Caco-2 (cell line): Measurements from ENCODE around the gene BLMH. TPM values are rescaled to one million over a fixed set of nuclear protein-coding genes. Genes with fewer than 3 reads are reported as not detected.

Source experiments
- Bru-seq: library from RNA; stranded (reverse); fragments of 400-500 nt; gene quantifications from one replicate; lab custom pipeline; 2021; lab: Mats Ljungman, UMichigan
- BruChase-seq, 2 experiments: library from RNA; stranded (reverse); fragments of 400-500 nt; gene quantifications; one replicate each; lab custom pipeline; 2021; lab: Mats Ljungman, UMichigan
- BruUV-seq: library from RNA; stranded (reverse); fragments of 400-500 nt; replicated peaks from 2 replicates; lab custom pipeline; 2021; lab: Mats Ljungman, UMichigan
- CTCF ChIA-PET: fragments of 300-600 bp; sonication (Branson Sonifier 250); formaldehyde crosslinking; loops from one replicate; lab custom pipeline; 2022; ENCODE audit warnings: antibody characterized with exemption; lab: Charles Lee
- POLR2A ChIA-PET: fragments of 300-600 bp; sonication (Branson Sonifier 250); formaldehyde crosslinking; loops from one replicate; lab custom pipeline; 2022; ENCODE audit warnings: antibody characterized with exemption; lab: Charles Lee
- DNase-seq, 2 experiments: peaks; one replicate each; pipeline versions ENCODE4 v3.0.0 to v3.0.0-alpha.2; 2020 to 2022
- H3K27me3 ChIP-seq: replicated peaks from 2 replicates; pipeline ENCODE4 v1.6.0; 2011; ENCODE audit warnings: low read length; ENCODE audit not compliant: control insufficient read depth, insufficient read depth
- H3K36me3 ChIP-seq: 2 replicates; pipeline ENCODE4 v1.5.1; 2011; ENCODE audit warnings: low read length; ENCODE audit not compliant: control insufficient read depth, insufficient read depth
- H3K4me1 ChIP-seq: fragments of 250-450 bp; sonication (Bioruptor Pico); 2 replicates; pipeline ENCODE4 v1.5.1; 2020; ENCODE audit warnings: mild to moderate bottlenecking
- H3K4me3 ChIP-seq: 2 replicates; pipeline ENCODE4 v1.5.1; 2011; ENCODE audit warnings: low read depth, mild to moderate bottlenecking, control low read depth, low read length
- H3K9me3 ChIP-seq: fragments of 250-450 bp; sonication (Bioruptor Pico); 2 replicates; pipeline ENCODE4 v1.5.1; 2020; ENCODE audit warnings: mild to moderate bottlenecking, moderate library complexity
- H3K27ac Mint-ChIP-seq: one replicate; pipeline ENCODE4 v1.8.0; 2022; ENCODE audit warnings: mixed read lengths; ENCODE audit not compliant: unreplicated experiment
- H3K27me3 Mint-ChIP-seq: one replicate; pipeline ENCODE4 v1.8.0; 2022; ENCODE audit warnings: mixed read lengths; ENCODE audit not compliant: insufficient read depth, unreplicated experiment
- H3K36me3 Mint-ChIP-seq: one replicate; pipeline ENCODE4 v1.8.0; 2022; ENCODE audit warnings: mild to moderate bottlenecking, mixed read lengths; ENCODE audit not compliant: insufficient read depth, unreplicated experiment
- H3K4me1 Mint-ChIP-seq: one replicate; pipeline ENCODE4 v1.8.0; 2022; ENCODE audit warnings: low read depth, mixed read lengths; ENCODE audit not compliant: unreplicated experiment
- H3K4me3 Mint-ChIP-seq: one replicate; pipeline ENCODE4 v1.8.0; 2022; ENCODE audit warnings: mild to moderate bottlenecking, moderate library complexity, mixed read lengths; ENCODE audit not compliant: unreplicated experiment
- H3K9me3 Mint-ChIP-seq: one replicate; pipeline ENCODE4 v1.8.0; 2022; ENCODE audit warnings: mixed read lengths; ENCODE audit not compliant: unreplicated experiment
- intact Hi-C: fragments of 100-400 bp; cut with micrococcal nuclease; formaldehyde crosslinking; loops from one replicate; pipeline ENCODE4 v1.10.0; 2022; ENCODE audit not compliant: unreplicated experiment
- long read RNA-seq: library from polyadenylated mRNA; stranded (forward); transcript quantifications from one replicate; pipeline ENCODE4 v2.0.0, GENCODE V29; 2022
- total RNA-seq: library from RNA; stranded (reverse); gene quantifications from 2 replicates; pipeline ENCODE4 v1.2.3, GENCODE V29; 2022
- TF ChIP-seq, protein P1 (sequence below), 2 experiments: fragments of 200-600 bp in 1 of 2; IDR thresholded peaks; 1 replicate in 1 of 2; 2 replicates in 1 of 2; pipeline versions ENCODE4 v1.5.1 to v1.8.0; 2011 to 2022; ENCODE audit warnings: antibody characterized with exemption in 1 of 2, control low read depth in 1 of 2, inconsistent platforms in 1 of 2, low read depth in 1 of 2, low read length in 1 of 2, mild to moderate bottlenecking in 1 of 2, moderate library complexity in 1 of 2; ENCODE audit not compliant: insufficient read depth in 1 of 2, severe bottlenecking in 1 of 2, unreplicated experiment in 1 of 2

Gene BLMH, protein sequence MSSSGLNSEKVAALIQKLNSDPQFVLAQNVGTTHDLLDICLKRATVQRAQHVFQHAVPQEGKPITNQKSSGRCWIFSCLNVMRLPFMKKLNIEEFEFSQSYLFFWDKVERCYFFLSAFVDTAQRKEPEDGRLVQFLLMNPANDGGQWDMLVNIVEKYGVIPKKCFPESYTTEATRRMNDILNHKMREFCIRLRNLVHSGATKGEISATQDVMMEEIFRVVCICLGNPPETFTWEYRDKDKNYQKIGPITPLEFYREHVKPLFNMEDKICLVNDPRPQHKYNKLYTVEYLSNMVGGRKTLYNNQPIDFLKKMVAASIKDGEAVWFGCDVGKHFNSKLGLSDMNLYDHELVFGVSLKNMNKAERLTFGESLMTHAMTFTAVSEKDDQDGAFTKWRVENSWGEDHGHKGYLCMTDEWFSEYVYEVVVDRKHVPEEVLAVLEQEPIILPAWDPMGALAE
- total RNA-seq (56.1 and 57.4 TPM in 2 replicates), Bru-seq, nascent RNA (percentile 72 among the genes with signal in this experiment), BruChase-seq, experiment 1, labeled RNA remaining after a 2-hour chase (percentile 68 among the genes with signal in this experiment), BruChase-seq, experiment 2, labeled RNA remaining after a 6-hour chase (percentile 78 among the genes with signal in this experiment)
- long read RNA-seq, transcript BLMH-201 (12 exons, 2,365 nt) = major isoform, 116 of 136 reads
- long read RNA-seq, partial matches to known transcripts = 8 of 136 reads
- long read RNA-seq, other reads (novel, unspliced or antisense) = 8 of 136 reads

DNA sequence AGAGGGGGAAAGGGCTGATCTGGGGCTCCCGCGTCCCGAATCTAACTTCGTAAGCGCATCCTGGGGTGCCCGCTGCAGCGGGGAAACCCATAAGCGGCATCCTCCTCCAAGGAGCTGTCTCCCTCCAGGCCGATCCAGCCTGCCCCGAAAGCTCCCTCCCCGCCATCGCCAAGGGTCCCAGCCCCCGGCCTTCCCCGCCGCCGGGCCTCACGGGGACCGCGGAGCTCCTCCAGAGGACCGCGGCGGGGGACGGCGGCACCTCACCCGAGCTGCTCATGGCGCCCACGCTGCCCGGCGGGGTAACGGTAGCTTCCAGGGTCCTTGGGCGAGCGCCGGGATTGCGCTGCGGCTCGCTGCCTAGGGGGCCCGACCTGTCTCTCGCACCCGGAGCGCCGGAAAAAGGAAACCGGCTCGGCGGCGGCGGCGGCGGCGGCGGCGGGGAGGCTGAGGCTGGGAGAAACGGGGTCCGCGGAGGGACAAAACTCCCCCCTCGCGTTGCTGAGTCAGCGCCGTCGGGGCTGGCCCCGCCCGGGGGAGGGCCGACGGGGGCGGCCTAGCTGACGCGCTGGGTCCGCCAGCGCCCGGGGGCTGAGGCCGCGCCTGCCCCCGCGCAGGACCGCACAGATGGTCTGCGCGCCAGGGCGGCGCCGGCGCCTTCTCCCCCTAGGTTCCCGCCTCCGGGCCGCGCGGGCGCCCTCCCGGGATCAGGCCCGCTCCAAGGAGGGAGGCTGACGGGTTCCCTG is at the start of gene BLMH:
TSS of gene BLMH (minus strand) at position 402 of the 743 bp plus-strand sequence. CDS start at position 277, 125 bp downstream.
- intact Hi-C loops = loop anchor here (1.0 to 10.0 kb wide), 3 partner anchors 27 to 263 kb away; no protein-coding TSS in a partner anchor
- Mint-ChIP-seq H3K27ac (peak within 1 kb of the TSS; percentile 69), H3K9me3 (no peaks in the 10 kb centered on the region), H3K36me3 (peaks cover 9% of the 10 kb centered on the region), H3K27me3 (no peaks in the 10 kb centered on the region), H3K4me3 (peak within 1 kb of the TSS; percentile 76), H3K4me1 (no peaks in the 10 kb centered on the region)
- no TSS peak for BruUV-seq
- H3K36me3 ChIP-seq = no peaks in the 10 kb centered on the region; the same call in 1 of the 2 replicates
- ChIA-PET CTCF (interaction anchor here (0.6 to 2.1 kb wide), 3 partner anchors 45 to 187 kb away, joined by 4 to 17 read pairs (median 5); no protein-coding TSS in a partner anchor), POLR2A (interaction anchor here (0.6 to 1.3 kb wide), 6 partner anchors 30 to 361 kb away, joined by 3 to 5 read pairs (median 4); partner anchors contain the start of gene SSH2)
- peak; percentile 72 to 84 for DNase-seq
- H3K4me1 ChIP-seq = peaks cover 11% of the 10 kb centered on the region
- H3K27me3 ChIP-seq = no peaks in the 10 kb centered on the region
- H3K4me3 ChIP-seq = peak within 1 kb of the TSS; percentile 80
- no peaks in the 10 kb centered on the region for H3K9me3 ChIP-seq
- TF ChIP-seq, protein P1, sequence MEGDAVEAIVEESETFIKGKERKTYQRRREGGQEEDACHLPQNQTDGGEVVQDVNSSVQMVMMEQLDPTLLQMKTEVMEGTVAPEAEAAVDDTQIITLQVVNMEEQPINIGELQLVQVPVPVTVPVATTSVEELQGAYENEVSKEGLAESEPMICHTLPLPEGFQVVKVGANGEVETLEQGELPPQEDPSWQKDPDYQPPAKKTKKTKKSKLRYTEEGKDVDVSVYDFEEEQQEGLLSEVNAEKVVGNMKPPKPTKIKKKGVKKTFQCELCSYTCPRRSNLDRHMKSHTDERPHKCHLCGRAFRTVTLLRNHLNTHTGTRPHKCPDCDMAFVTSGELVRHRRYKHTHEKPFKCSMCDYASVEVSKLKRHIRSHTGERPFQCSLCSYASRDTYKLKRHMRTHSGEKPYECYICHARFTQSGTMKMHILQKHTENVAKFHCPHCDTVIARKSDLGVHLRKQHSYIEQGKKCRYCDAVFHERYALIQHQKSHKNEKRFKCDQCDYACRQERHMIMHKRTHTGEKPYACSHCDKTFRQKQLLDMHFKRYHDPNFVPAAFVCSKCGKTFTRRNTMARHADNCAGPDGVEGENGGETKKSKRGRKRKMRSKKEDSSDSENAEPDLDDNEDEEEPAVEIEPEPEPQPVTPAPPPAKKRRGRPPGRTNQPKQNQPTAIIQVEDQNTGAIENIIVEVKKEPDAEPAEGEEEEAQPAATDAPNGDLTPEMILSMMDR (IDR thresholded peaks at IDR 0.05; ENCODE audit: insufficient read depth in 1 of 2, low read depth in 1 of 2, low read length in 1 of 2, severe bottlenecking in 1 of 2, unreplicated experiment in 1 of 2) = no peak

DNA sequence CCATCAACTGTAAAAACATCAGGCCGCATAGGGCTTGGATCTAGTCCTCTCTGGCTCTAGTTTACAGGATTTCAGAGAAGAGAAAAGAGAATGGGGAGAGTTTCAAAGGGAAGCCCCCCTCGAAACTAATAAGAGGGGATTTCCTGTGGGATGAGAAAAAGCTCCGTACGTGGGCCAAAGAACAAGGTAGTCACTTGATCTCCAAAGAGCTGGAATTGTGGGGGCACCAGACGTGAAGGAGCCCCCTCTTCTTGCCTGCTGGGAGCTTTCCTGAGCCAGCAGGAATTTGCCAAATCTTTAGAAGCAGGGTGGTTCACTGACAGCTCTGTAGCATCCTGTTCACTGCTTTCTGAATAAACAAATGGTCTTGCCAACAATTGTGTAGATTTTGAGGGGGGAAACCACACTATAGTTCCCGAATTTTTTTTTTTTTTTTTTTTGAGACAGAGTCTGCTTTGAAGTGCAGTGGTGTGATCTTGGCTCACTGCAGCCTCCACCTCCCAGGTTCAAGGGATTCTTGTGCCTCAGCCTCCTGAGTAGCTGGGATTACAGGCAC is 49.1 kb upstream of the BLMH start:
- POLR2A ChIA-PET = no interaction called here
- H3K27me3 ChIP-seq = no peaks in the 10 kb centered on the region
- H3K27ac Mint-ChIP-seq = peak overlapping the region; percentile 63
- H3K9me3 Mint-ChIP-seq = no peaks in the 10 kb centered on the region
- H3K4me3 Mint-ChIP-seq = no peak overlapping the region
- H3K27me3 Mint-ChIP-seq = no peaks in the 10 kb centered on the region
- no TSS peak for BruUV-seq
- CTCF ChIA-PET = interaction anchor here (1.0 to 1.1 kb wide), 4 partner anchors 35 to 120 kb away, joined by 3 to 5 read pairs (median 3); no protein-coding TSS in a partner anchor
- no peak for DNase-seq
- H3K9me3 ChIP-seq = no peaks in the 10 kb centered on the region
- TF ChIP-seq, protein P1 (IDR thresholded peaks at IDR 0.05; ENCODE audit: insufficient read depth in 1 of 2, low read depth in 1 of 2, low read length in 1 of 2, severe bottlenecking in 1 of 2, unreplicated experiment in 1 of 2) = no peak
- H3K4me1 ChIP-seq = peaks cover 55% of the 10 kb centered on the region
- H3K4me1 Mint-ChIP-seq = peaks cover 44% of the 10 kb centered on the region
- no peaks in the 10 kb centered on the region for H3K36me3 Mint-ChIP-seq
- H3K4me3 ChIP-seq = no peak overlapping the region
- intact Hi-C loops = loop anchor here (1.0 to 5.0 kb wide), 5 partner anchors 37 to 376 kb away; partner anchors contain the start of genes CPD and GOSR1
- H3K36me3 ChIP-seq = no peaks in the 10 kb centered on the region
